Thyroid gland (tissue), 4 donors: ENCODE results near the gene KDM8. TPM values are rescaled to one million over a fixed set of nuclear protein-coding genes. Genes with fewer than 3 reads are reported as not detected.

Source experiments
- DNase-seq, 2 donors: peaks; one replicate each; pipeline ENCODE4 v3.0.0-alpha.2; 2019
- H3K27ac ChIP-seq, 3 donors: fragments of 200-600 bp; sonication (generic); 1 replicate in 2 of 3; 2 replicates in 1 of 3; pipeline ENCODE4 v1.5.1; 2016 to 2019; ENCODE audit warnings: mild to moderate bottlenecking in 1 of 3, moderate library complexity in 1 of 3
- H3K27me3 ChIP-seq: fragments of 200-600 bp; sonication (generic); one replicate; pipeline ENCODE4 v1.5.1; 2019
- H3K36me3 ChIP-seq, 2 donors: fragments of 200-600 bp; sonication (generic); one replicate each; pipeline ENCODE4 v1.5.1; 2016 to 2019
- H3K4me1 ChIP-seq, 2 donors: fragments of 200-600 bp; sonication (generic); one replicate each; pipeline ENCODE4 v1.5.1; 2017 to 2019
- H3K4me3 ChIP-seq, 3 donors: fragments of 200-600 bp; sonication (generic); replicated peaks in 1 of 3; 1 replicate in 2 of 3; 2 replicates in 1 of 3; pipeline ENCODE4 v1.5.1; 2016; ENCODE audit warnings: mild to moderate bottlenecking in 1 of 3
- H3K9me3 ChIP-seq: fragments of 200-600 bp; sonication (generic); one replicate; pipeline ENCODE4 v1.5.1; 2017
- CTCF ChIP-seq, 6 experiments: fragments of 200-600 bp in 3 of 6; fragments of 450-650 bp in 3 of 6; sonication (generic) in 3 of 6; IDR thresholded peaks; one replicate each; pipeline ENCODE4 v1.5.1; 2016 to 2019; ENCODE audit warnings: antibody characterized with exemption in 6 of 6, mild to moderate bottlenecking in 2 of 6, inconsistent platforms in 1 of 6, moderate library complexity in 1 of 6
- POLR2A ChIP-seq, 2 donors: fragments of 450-650 bp; IDR thresholded peaks; one replicate each; pipeline ENCODE4 v1.6.1; 2017; ENCODE audit warnings: antibody characterized with exemption in 2 of 2, mild to moderate bottlenecking in 2 of 2, moderate library complexity in 1 of 2
- WGBS, 2 donors: methylation state at CpG; one replicate each; pipeline ENCODE4 v1.1.5; 2017; 5-methylcytosine and 5-hydroxymethylcytosine counted together
- intact Hi-C: fragments of 100-400 bp; cut with DNase I; formaldehyde crosslinking; loops from one replicate; pipeline ENCODE4 v1.15.1; 2023
- total RNA-seq, 4 donors: library from RNA; depleted of rRNA; stranded (reverse); fragments of >200 nt; gene quantifications; one replicate each; pipeline ENCODE4 v1.2.3, GENCODE V29; 2016

The KDM8 gene
- total RNA-seq, 4 donors from 2014 or later, result 5.6 to 14.9 (median 9.6) TPM

GRCh38 chr16:27224741-27225300, 21.5 kb downstream of the KDM8 start:
- TF ChIP-seq POLR2A (IDR thresholded peaks at IDR 0.05) (no peak), CTCF (IDR thresholded peaks at IDR 0.05) (no peak)
- Histone ChIP-seq H3K36me3 (peaks cover 8% of the 10 kb centered on the region in 2 donors), H3K9me3 (no peaks in the 10 kb centered on the region), H3K27me3 (no peaks in the 10 kb centered on the region), H3K4me3 (no peak overlapping the region), H3K4me1 (peaks cover 0 to 9% of the 10 kb centered on the region in 2 donors), H3K27ac (no peak overlapping the region)
- DNase-seq, result no peak
- intact Hi-C loops, result no loop called here
- 78 to 91% methylated on average over 17 to 19 of the region's 19 CpGs for WGBS, 2 donors

GRCh38 chr16:27225536-27226360, 22.4 kb downstream of the KDM8 start:
- WGBS, 2 donors, result 81 to 88% methylated on average over 18 to 24 of the region's 27 CpGs
- peaks cover 8 to 13% of the 10 kb centered on the region in 2 donors for H3K36me3 ChIP-seq

GRCh38 chr16:27226476-27226875, 23.1 kb downstream of the KDM8 start:
- H3K4me3 ChIP-seq, result no peak overlapping the region
- 87 to 92% methylated on average over 16 to 20 of the region's 20 CpGs for WGBS, 2 donors
- peaks cover 8 to 16% of the 10 kb centered on the region in 2 donors for H3K36me3 ChIP-seq
- intact Hi-C loops, result no loop called here
- no peaks in the 10 kb centered on the region for H3K9me3 ChIP-seq
- TF ChIP-seq CTCF (IDR thresholded peaks at IDR 0.05), result no peak
- no peak for TF ChIP-seq POLR2A (IDR thresholded peaks at IDR 0.05)
- H3K27me3 ChIP-seq, result no peaks in the 10 kb centered on the region
- no peak overlapping the region for H3K27ac ChIP-seq
- peaks cover 0 to 9% of the 10 kb centered on the region in 2 donors for H3K4me1 ChIP-seq
- no peak for DNase-seq

More at GRCh38 chr16:27225536-27226360, 22.4 kb downstream of the KDM8 start:
- no peaks in the 10 kb centered on the region for H3K27me3 ChIP-seq
- no peak for DNase-seq
- TF ChIP-seq POLR2A (IDR thresholded peaks at IDR 0.05), result no peak
- no peak for TF ChIP-seq CTCF (IDR thresholded peaks at IDR 0.05)
- intact Hi-C loops, result no loop called here
- no peak overlapping the region for H3K4me3 ChIP-seq
- peaks cover 0 to 9% of the 10 kb centered on the region in 2 donors for H3K4me1 ChIP-seq
- no peaks in the 10 kb centered on the region for H3K9me3 ChIP-seq
- no peak overlapping the region for H3K27ac ChIP-seq

GRCh38 chr16:27226976-27227705, 23.8 kb downstream of the KDM8 start:
- peaks cover 0 to 9% of the 10 kb centered on the region in 2 donors for H3K4me1 ChIP-seq
- H3K4me3 ChIP-seq, result no peak overlapping the region
- H3K9me3 ChIP-seq, result no peaks in the 10 kb centered on the region
- WGBS, 2 donors, result 94 to 98% methylated on average over 11 to 14 of the region's 16 CpGs
- TF ChIP-seq POLR2A (IDR thresholded peaks at IDR 0.05) (no peak), CTCF (IDR thresholded peaks at IDR 0.05) (no peak)
- no peak for DNase-seq
- no peaks in the 10 kb centered on the region for H3K27me3 ChIP-seq
- peaks cover 8 to 16% of the 10 kb centered on the region in 2 donors for H3K36me3 ChIP-seq
- H3K27ac ChIP-seq, result no peak overlapping the region
- intact Hi-C loops, result no loop called here
